HepG2 (cell line): ENCODE results near the gene SLC7A10. TPM values are rescaled to one million over a fixed set of nuclear protein-coding genes. Genes with fewer than 3 reads are reported as not detected.
A peak's percentile ranks its signal among the peaks of the same experiment; 100 is the strongest.

ENCODE experiments used
- ATAC-seq: fragments of 200-7000 bp; cut with Tn5 transposase; 3 replicates; pipeline ENCODE4 v1.9.1; 2020; ENCODE audit warnings: mild to moderate bottlenecking, moderate library complexity
- BruUV-seq: library from RNA; stranded (reverse); fragments of 400-500 nt; replicated peaks from 2 replicates; lab custom pipeline; 2021; lab: Mats Ljungman, UMichigan
- CTCF ChIA-PET: fragments of 300-600 bp; formaldehyde crosslinking; extraction: SDS; loops from one replicate; lab custom pipeline; 2021; ENCODE audit warnings: low total read pairs, inconsistent platforms, low intra/inter-chr PET ratio; lab: Yijun Ruan, JAX
- POLR2A ChIA-PET: fragments of 350-600 bp; sonication (Branson Sonifier 250); formaldehyde crosslinking; loops from one replicate; lab custom pipeline; 2020; ENCODE audit warnings: antibody characterized with exemption, inconsistent platforms; lab: Yijun Ruan, JAX
- DNase-seq: peaks from one replicate; pipeline ENCODE4 v3.0.0-alpha.2; 2015; ENCODE audit warnings: low spot score
- FAIRE-seq: peaks from 3 replicates; lab custom pipeline; 2011; peaks lifted over from hg19 to GRCh38; lab: Jason Lieb, UNC
- H2AFZ ChIP-seq: one replicate; pipeline ENCODE4 v1.6.1; 2011; ENCODE audit warnings: low read length, inconsistent platforms
- H3K27ac ChIP-seq: fragments of 300-600 bp; 3 replicates; pipeline ENCODE4 v1.8.0; 2011; ENCODE audit warnings: mixed run types, mild to moderate bottlenecking, mixed read lengths, low read length, inconsistent platforms; ENCODE audit not compliant: insufficient read depth; ENCODE audit errors: extremely low read length
- H3K27me3 ChIP-seq, 2 experiments: fragments of 200-600 bp in 1 of 2; 2 replicates in 1 of 2; 3 replicates in 1 of 2; pipeline versions ENCODE4 v1.6.0 to v1.8.0; 2011; ENCODE audit warnings: low read length in 2 of 2, mild to moderate bottlenecking in 2 of 2, moderate library complexity in 2 of 2, inconsistent platforms in 1 of 2; ENCODE audit not compliant: insufficient read depth in 2 of 2, control insufficient read depth in 1 of 2
- H3K36me3 ChIP-seq, 2 experiments: fragments of 200-600 bp in 1 of 2; replicated peaks in 1 of 2; 2 replicates in 1 of 2; 3 replicates in 1 of 2; pipeline versions ENCODE4 v1.5.1 to v1.8.0; 2011; ENCODE audit warnings: low read length in 2 of 2, inconsistent platforms in 1 of 2; ENCODE audit not compliant: insufficient read depth in 2 of 2, control insufficient read depth in 1 of 2
- H3K4me1 ChIP-seq: 2 replicates; pipeline ENCODE4 v1.5.1; 2012; ENCODE audit warnings: low read length, inconsistent platforms; ENCODE audit not compliant: insufficient read depth
- H3K4me2 ChIP-seq: 2 replicates; pipeline ENCODE4 v1.6.0; 2011; ENCODE audit warnings: low read depth, low read length, inconsistent platforms
- H3K4me3 ChIP-seq, 3 experiments: fragments of 200-600 bp in 1 of 3; sonication (generic), shearing (Covaris generic) in 1 of 3; replicated peaks in 1 of 3; 2 replicates each; pipeline ENCODE4 v1.5.1; 2011 to 2016; ENCODE audit warnings: low read length in 3 of 3, inconsistent platforms in 2 of 3, low read depth in 2 of 3, mild to moderate bottlenecking in 2 of 3, control low read depth in 1 of 3, mixed read lengths in 1 of 3; ENCODE audit not compliant: insufficient read depth in 1 of 3
- H3K79me2 ChIP-seq: one replicate; pipeline ENCODE4 v1.6.1; 2011; ENCODE audit warnings: low read length, inconsistent platforms; ENCODE audit not compliant: insufficient read depth
- H3K9ac ChIP-seq: 2 replicates; pipeline ENCODE4 v1.6.0; 2011; ENCODE audit warnings: mild to moderate bottlenecking, low read depth, low read length, inconsistent platforms; ENCODE audit not compliant: insufficient read depth
- H3K9me3 ChIP-seq: 2 replicates; pipeline ENCODE4 v1.5.1; 2012; ENCODE audit warnings: mild to moderate bottlenecking, low read length
- H4K20me1 ChIP-seq: 2 replicates; pipeline ENCODE4 v1.6.0; 2011; ENCODE audit warnings: inconsistent platforms, mild to moderate bottlenecking, low read length, moderate library complexity; ENCODE audit not compliant: insufficient read depth
- LCORL ChIP-seq, 2 experiments: fragments of 450-650 bp in 1 of 2; sonication (generic) in 1 of 2; formaldehyde crosslinking in 1 of 2; IDR thresholded peaks; 2 replicates each; pipeline versions ENCODE4 v1.5.0 to v1.6.1; 2017 to 2020; ENCODE audit warnings: antibody characterized with exemption in 1 of 2, missing genetic modification reagents in 1 of 2
- PAXIP1 ChIP-seq: sonication (generic); formaldehyde crosslinking; conservative IDR thresholded peaks from 2 replicates; pipeline ENCODE4 v1.4.0; 2020; ENCODE audit warnings: mild to moderate bottlenecking, missing genetic modification reagents, moderate library complexity
- ZBTB38 ChIP-seq: sonication (generic); formaldehyde crosslinking; IDR thresholded peaks from 2 replicates; pipeline ENCODE4 v1.5.1; 2020; ENCODE audit warnings: mild to moderate bottlenecking, missing genetic modification reagents
- ZNF251 ChIP-seq: sonication (generic); formaldehyde crosslinking; IDR thresholded peaks from 2 replicates; pipeline ENCODE4 v1.9.0; 2021; ENCODE audit warnings: mild to moderate bottlenecking, missing genetic modification reagents
- WGBS: methylation state at CpG from one replicate; pipeline ENCODE4 v1.1.6; 2017; ENCODE audit warnings: low lambda C conversion rate; 5-methylcytosine and 5-hydroxymethylcytosine counted together
- in situ Hi-C: cut with HindIII; loops from 2 replicates; pipeline ENCODE4 v1.10.0; 2017; ENCODE audit warnings: low pct_unique_long_range_greater_than_20kb; ENCODE audit not compliant: extremely low pct_ligation_motif_present
- intact Hi-C: fragments of 100-400 bp; cut with micrococcal nuclease; formaldehyde crosslinking; loops from one replicate; pipeline ENCODE4 v1.10.0; 2022; ENCODE audit not compliant: unreplicated experiment
- polyA plus RNA-seq, 8 experiments: library from polyadenylated mRNA; depleted of rRNA in 3 of 8; stranded (reverse) in 7 of 8; unstranded in 1 of 8; fragments of >200 nt; fragmentation: Illumina TruSeq in 4 of 8; extraction: Trizol in 4 of 8; gene quantifications; 2 replicates each; pipeline versions ENCODE4 v1.2.1 to v1.2.3, GENCODE V29; 2011 to 2016; ENCODE audit warnings: low read depth in 4 of 8, missing spikeins in 1 of 8, mixed read lengths in 1 of 8; ENCODE audit not compliant: insufficient read depth in 1 of 8
- total RNA-seq, 5 experiments: library from RNA; depleted of rRNA; stranded (reverse); fragments of >200 nt; fragmentation: Illumina TruSeq; extraction: Trizol; gene quantifications; 2 replicates each; pipeline ENCODE4 v1.2.3, GENCODE V29; 2016; ENCODE audit warnings: low read depth in 1 of 5

SLC7A10 gene
- total and polyA plus RNA-seq, 2 of the 13 experiments (the other 11 are each of a cell fraction or from before 2014, with no cell fraction given): 1.1 to 2.2 TPM

- Histone ChIP-seq H2AFZ (no peak overlapping the region), H3K9ac (peak overlapping the region; percentile 77), H3K27ac (peak overlapping the region; percentile 85), H3K36me3 (peaks cover 2 to 24% of the 10 kb centered on the region in 2 experiments; a peak in 3 of 5 replicates), H3K4me1 (peaks cover 51% of the 10 kb centered on the region), H4K20me1 (no peaks in the 10 kb centered on the region), H3K27me3 (peaks cover 1 to 6% of the 10 kb centered on the region in 2 experiments; a peak in 2 of 5 replicates)
- intact Hi-C loops (no loop called here), in situ Hi-C loops (no loop called here)
- no TSS peak for BruUV-seq
- ChIA-PET POLR2A (interaction anchor here (0.7 to 2.7 kb wide), 4 partner anchors 12 to 25 kb away, joined by 3 to 22 read pairs (median 3); no protein-coding TSS in a partner anchor), CTCF (no interaction called here)
- WGBS: 37% methylated on average over 6 of the region's 17 CpGs
- ATAC-seq: peak; percentile 38
- no peak for TF ChIP-seq LCORL (IDR thresholded peaks at IDR 0.05)
- 0 out of 2 replicates have a peak, but pooled peaks have one; percentile 8 for TF ChIP-seq LCORL (CRISPR knock-in tag; IDR thresholded peaks at IDR 0.05)
- TF ChIP-seq ZNF251 (CRISPR knock-in tag): no peak
- TF ChIP-seq PAXIP1 (CRISPR knock-in tag): no peak
- peak; percentile 6; the same call in 1 of the 2 replicates for TF ChIP-seq ZBTB38 (CRISPR knock-in tag)
- TF ChIP-seq, all 625 proteins: peak for 2
- peaks cover 15% of the 10 kb centered on the region for H3K79me2 ChIP-seq
- DNase-seq (no peak), FAIRE-seq (no peak)
- no peaks in the 10 kb centered on the region for H3K9me3 ChIP-seq
- peak overlapping the region; percentile 83 for H3K4me2 ChIP-seq
- H3K4me3 ChIP-seq: peak overlapping the region; percentile 73 to 78 (median 76); a peak in 5 of 6 replicates
Observed at GRCh38 chr19:33195645-33196347, 29.9 kb downstream of the SLC7A10 start.
